H1 (cell line): ENCODE data around the gene PACSIN2. TPM values are rescaled to one million over a fixed set of nuclear protein-coding genes. Genes with fewer than 3 reads are reported as not detected.

ENCODE experiments used
- CTCF ChIA-PET: fragments of 300-600 bp; sonication (Branson Sonifier 250); formaldehyde crosslinking; loops from one replicate; lab custom pipeline; 2021; ENCODE audit not compliant: partially characterized antibody; lab: Charles Lee
- POLR2A ChIA-PET: fragments of 300-600 bp; sonication (Branson Sonifier 250); formaldehyde crosslinking; loops from one replicate; lab custom pipeline; 2021; ENCODE audit warnings: inconsistent platforms; ENCODE audit not compliant: partially characterized antibody; lab: Charles Lee
- DNase-seq, 2 experiments: peaks; one replicate each; pipeline versions ENCODE4 v3.0.0 to v3.0.0-alpha.2; 2010 to 2022; ENCODE audit warnings: low spot score in 2 of 2, low read depth in 1 of 2, mixed read lengths in 1 of 2
- FAIRE-seq: peaks from 2 replicates; lab custom pipeline; 2011; peaks lifted over from hg19 to GRCh38; lab: Jason Lieb, UNC
- H2AFZ ChIP-seq: 2 replicates; pipeline ENCODE4 v1.8.1; 2012; ENCODE audit warnings: low read length, inconsistent platforms
- H2AK5ac ChIP-seq: 2 replicates; pipeline ENCODE4 v1.6.1; 2013; ENCODE audit warnings: low read depth, low read length
- H2BK120ac ChIP-seq: replicated peaks from 2 replicates; pipeline ENCODE3; 2013; ENCODE audit warnings: low read depth, low read length, inconsistent platforms
- H2BK12ac ChIP-seq: 2 replicates; pipeline ENCODE4 v1.6.1; 2013; ENCODE audit warnings: low read depth, low read length
- H2BK15ac ChIP-seq: 2 replicates; pipeline ENCODE4 v1.6.1; 2013; ENCODE audit warnings: low read length
- H2BK20ac ChIP-seq: 2 replicates; pipeline ENCODE4 v1.6.1; 2013; ENCODE audit warnings: low read length
- H2BK5ac ChIP-seq: 2 replicates; pipeline ENCODE4 v1.6.1; 2013; ENCODE audit warnings: low read depth, low read length
- H3K14ac ChIP-seq: 2 replicates; pipeline ENCODE4 v1.6.1; 2013; ENCODE audit warnings: inconsistent platforms; ENCODE audit not compliant: insufficient read length
- H3K18ac ChIP-seq: 2 replicates; pipeline ENCODE4 v1.6.1; 2013; ENCODE audit warnings: low read length; ENCODE audit errors: extremely low read depth
- H3K23ac ChIP-seq: 2 replicates; pipeline ENCODE4 v1.6.1; 2013; ENCODE audit warnings: inconsistent platforms; ENCODE audit not compliant: insufficient read length
- H3K23me2 ChIP-seq: 2 replicates; pipeline ENCODE4 v1.6.1; 2013; ENCODE audit warnings: low read depth, low read length
- H3K27ac ChIP-seq: 2 replicates; pipeline ENCODE4 v1.6.1; 2011; ENCODE audit warnings: low read depth, low read length, inconsistent platforms
- H3K27me3 ChIP-seq, 4 experiments: replicated peaks in 1 of 4; 1 replicate in 1 of 4; 2 replicates in 3 of 4; pipeline versions ENCODE4 v1.6.1 to v1.8.1; 2011 to 2013; ENCODE audit warnings: low read length in 3 of 4, mild to moderate bottlenecking in 3 of 4, inconsistent platforms in 2 of 4, mixed read lengths in 2 of 4, moderate library complexity in 1 of 4; ENCODE audit not compliant: control insufficient read depth in 3 of 4, insufficient read depth in 3 of 4; ENCODE audit errors: extremely low read depth in 1 of 4
- H3K36me3 ChIP-seq, 4 experiments: 2 replicates each; pipeline versions ENCODE4 v1.6.1 to v1.8.1; 2011 to 2013; ENCODE audit warnings: mild to moderate bottlenecking in 4 of 4, low read length in 3 of 4, moderate library complexity in 2 of 4, control low read depth in 1 of 4, inconsistent platforms in 1 of 4; ENCODE audit not compliant: insufficient read depth in 4 of 4, control insufficient read depth in 2 of 4
- H3K4ac ChIP-seq: replicated peaks from 2 replicates; pipeline ENCODE3; 2013; ENCODE audit warnings: low read length, low read depth, mixed read lengths, inconsistent platforms; ENCODE audit not compliant: insufficient read length
- H3K4me1 ChIP-seq, 4 experiments: replicated peaks in 1 of 4; 1 replicate in 1 of 4; 2 replicates in 3 of 4; pipeline versions ENCODE4 v1.6.1 to v1.8.1; 2011 to 2013; ENCODE audit warnings: low read length in 3 of 4, inconsistent platforms in 2 of 4, mixed read lengths in 1 of 4; ENCODE audit not compliant: insufficient read depth in 4 of 4, control insufficient read depth in 3 of 4
- H3K4me2 ChIP-seq, 2 experiments: 2 replicates each; pipeline versions ENCODE4 v1.6.1 to v1.8.1; 2011 to 2013; ENCODE audit warnings: low read depth in 2 of 2, low read length in 2 of 2, control low read depth in 1 of 2, inconsistent platforms in 1 of 2, mild to moderate bottlenecking in 1 of 2; ENCODE audit not compliant: insufficient read depth in 1 of 2
- H3K4me3 ChIP-seq, 4 experiments: fragments of 200-600, 300-600 bp in 1 of 4; sonication (generic), shearing (Covaris generic), sonication (Bioruptor Twin) in 1 of 4; 2 replicates each; pipeline versions ENCODE4 v1.5.1 to v1.8.1; 2011 to 2016; ENCODE audit warnings: low read length in 4 of 4, low read depth in 3 of 4, control low read depth in 2 of 4, inconsistent platforms in 2 of 4, mild to moderate bottlenecking in 2 of 4, mixed read lengths in 1 of 4, moderate library complexity in 1 of 4; ENCODE audit not compliant: insufficient read depth in 2 of 4; ENCODE audit errors: extremely low read depth in 1 of 4
- H3K56ac ChIP-seq: replicated peaks from 2 replicates; pipeline ENCODE3; 2013; ENCODE audit warnings: low read depth, mild to moderate bottlenecking, mixed read lengths, low read length, inconsistent platforms; ENCODE audit not compliant: insufficient read length
- H3K79me1 ChIP-seq: 2 replicates; pipeline ENCODE4 v1.6.1; 2013; ENCODE audit warnings: low read depth, low read length, control low read depth
- H3K79me2 ChIP-seq, 2 experiments: 2 replicates each; pipeline versions ENCODE4 v1.6.1 to v1.8.1; 2012 to 2013; ENCODE audit warnings: low read length in 2 of 2, mild to moderate bottlenecking in 2 of 2, inconsistent platforms in 1 of 2; ENCODE audit not compliant: insufficient read depth in 2 of 2, control insufficient read depth in 1 of 2
- H3K9ac ChIP-seq, 4 experiments: replicated peaks in 1 of 4; 1 replicate in 1 of 4; 2 replicates in 3 of 4; pipeline versions ENCODE4 v1.6.1 to v1.8.1; 2011 to 2013; ENCODE audit warnings: low read depth in 3 of 4, low read length in 3 of 4, control low read depth in 2 of 4, mild to moderate bottlenecking in 2 of 4, moderate library complexity in 2 of 4, inconsistent platforms in 1 of 4; ENCODE audit errors: extremely low read depth in 1 of 4
- H3K9me3 ChIP-seq, 2 experiments: 2 replicates each; pipeline versions ENCODE4 v1.6.1 to v1.8.1; 2012 to 2013; ENCODE audit warnings: mild to moderate bottlenecking in 2 of 2, moderate library complexity in 2 of 2, control low read depth in 1 of 2, inconsistent platforms in 1 of 2, low read depth in 1 of 2, low read length in 1 of 2, mixed read lengths in 1 of 2; ENCODE audit not compliant: insufficient read depth in 2 of 2
- H4K20me1 ChIP-seq, 2 experiments: replicated peaks in 1 of 2; 2 replicates each; pipeline versions ENCODE3 to v1.8.1; 2011 to 2013; ENCODE audit warnings: inconsistent platforms in 2 of 2, low read length in 2 of 2, mild to moderate bottlenecking in 1 of 2; ENCODE audit not compliant: insufficient read depth in 2 of 2, control insufficient read depth in 1 of 2
- H4K5ac ChIP-seq: 2 replicates; pipeline ENCODE4 v1.6.1; 2013; ENCODE audit warnings: low read length, low read depth, mixed read lengths, inconsistent platforms; ENCODE audit not compliant: insufficient read length
- H4K8ac ChIP-seq: 2 replicates; pipeline ENCODE4 v1.8.0; 2013; ENCODE audit warnings: mild to moderate bottlenecking, moderate library complexity, low read length, inconsistent platforms; ENCODE audit not compliant: insufficient read depth; ENCODE audit errors: extremely low read depth
- H4K91ac ChIP-seq: replicated peaks from 2 replicates; pipeline ENCODE3; 2013; ENCODE audit warnings: low read length, mixed read lengths, inconsistent platforms; ENCODE audit not compliant: insufficient read length
- CBX8 ChIP-seq: fragments of 300-800, 300-1000 bp; sonication (generic); IDR thresholded peaks from 2 replicates; pipeline ENCODE4 v1.7.1; 2016; ENCODE audit warnings: low read depth, low read length, borderline replicate concordance
- EP300 ChIP-seq, 2 experiments: IDR thresholded peaks; 1 replicate in 1 of 2; 2 replicates in 1 of 2; pipeline ENCODE4 v1.6.1; 2011 to 2012; ENCODE audit warnings: low read depth in 2 of 2, low read length in 2 of 2, mild to moderate bottlenecking in 2 of 2, borderline replicate concordance in 1 of 2, inconsistent platforms in 1 of 2, moderate library complexity in 1 of 2
- JUN ChIP-seq: IDR thresholded peaks from 2 replicates; pipeline ENCODE4 v1.6.1; 2011; ENCODE audit warnings: low read depth, mild to moderate bottlenecking, improper control_type of control experiment, low read length
- POLR2AphosphoS5 ChIP-seq: IDR thresholded peaks from 2 replicates; pipeline ENCODE4 v1.6.1; 2011; ENCODE audit warnings: low read depth, low read length
- RNF2 ChIP-seq: fragments of 200-900, 300-1000 bp; sonication (generic); IDR thresholded peaks from 2 replicates; pipeline ENCODE4 v1.7.1; 2016; ENCODE audit warnings: borderline replicate concordance, low read depth, mild to moderate bottlenecking, antibody characterized with exemption, low read length; ENCODE audit not compliant: poor library complexity, severe bottlenecking; ENCODE audit errors: missing control alignments
- TAF7 ChIP-seq: optimal IDR thresholded peaks from 2 replicates; pipeline ENCODE3; 2011; ENCODE audit warnings: low read depth, mild to moderate bottlenecking, inconsistent platforms, low read length, moderate library complexity, borderline replicate concordance
- WGBS, 2 experiments: shearing (Covaris generic) in 1 of 2; methylation state at CpG; one replicate each; pipeline versions ENCODE4 v1.1.6 to v1.1.7; 2013 to 2015; ENCODE audit warnings: low lambda C conversion rate in 2 of 2, mixed read lengths in 2 of 2, inconsistent platforms in 1 of 2, low coverage in 1 of 2, missing lambda C conversion rate in 1 of 2; ENCODE audit not compliant: insufficient replicate concordance in 2 of 2, insufficient coverage in 1 of 2, insufficient read length in 1 of 2; ENCODE audit errors: extremely low coverage in 1 of 2, missing lambda C conversion rate in 1 of 2; 5-methylcytosine and 5-hydroxymethylcytosine counted together
- polyA plus RNA-seq, 7 experiments: library from polyadenylated mRNA; depleted of rRNA in 3 of 7; stranded (reverse) in 5 of 7; unstranded in 2 of 7; fragments of >200 nt in 5 of 7; fragments of 200-250 nt in 2 of 7; gene quantifications; 1 replicate in 5 of 7; 2 replicates in 1 of 7; 4 replicates in 1 of 7; pipeline versions ENCODE4 v1.2.1 to v1.2.3, GENCODE V29; 2011 to 2013; ENCODE audit warnings: missing spikeins in 2 of 7, mixed read lengths in 2 of 7
- total RNA-seq: library from RNA; stranded (reverse); fragmentation: NEBNext Ultra II Directional; extraction: Animal tissue kit (Norgen Biotek cat#: 25700); gene quantifications from 2 replicates; pipeline ENCODE4 v1.2.1, GENCODE V29; 2021

Gene PACSIN2
- total and polyA plus RNA-seq, 2 of the 8 experiments (the other 6 are each of a cell fraction or from before 2014, with no cell fraction given) = 44.8 to 64.2 TPM

DNA sequence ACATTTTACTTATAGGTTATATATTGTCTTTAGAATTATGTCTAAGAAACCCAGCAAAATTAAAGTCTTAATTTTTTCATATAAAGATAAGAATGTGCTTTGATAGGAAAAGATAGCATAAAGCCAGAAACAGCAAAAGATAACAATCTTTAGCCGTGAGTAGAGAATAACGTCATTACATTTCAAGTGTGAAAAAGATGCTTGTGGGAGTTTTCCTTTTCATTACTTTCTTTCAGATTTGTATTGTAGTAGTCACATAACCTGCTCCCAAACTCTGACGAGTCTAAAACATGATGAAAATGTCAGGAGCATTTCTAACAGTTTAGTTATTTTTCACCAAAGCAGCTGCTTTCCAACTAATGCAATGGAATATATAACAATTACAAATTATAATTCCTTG lies 189.2 kb downstream of the PACSIN2 start:
- FAIRE-seq = no peak
- TF ChIP-seq TAF7 (no peak), CBX8 (no peak), POLR2AphosphoS5 (no peak), RNF2 (no peak), JUN (no peak), EP300 (IDR thresholded peaks at IDR 0.05; ENCODE audit: borderline replicate concordance in 1 of 2, low read depth in 2 of 2, low read length in 2 of 2) (no peak)

More for the DNA sequence above, 189.2 kb downstream of the PACSIN2 start:
- Histone ChIP-seq H2BK5ac (no peak overlapping the region), H2BK12ac (no peak overlapping the region), H3K18ac (no peak overlapping the region), H3K4me2 (no peak overlapping the region), H2BK20ac (no peak overlapping the region), H2BK120ac (no peak overlapping the region), H3K27me3 (no peaks in the 10 kb centered on the region), H3K9ac (no peak overlapping the region), H2AK5ac (no peak overlapping the region), H3K36me3 (no peaks in the 10 kb centered on the region; a peak in 1 of 8 replicates), H3K56ac (no peak overlapping the region), H4K20me1 (no peaks in the 10 kb centered on the region), H3K23ac (no peak overlapping the region), H2AFZ (no peak overlapping the region), H3K14ac (no peak overlapping the region), H4K5ac (no peak overlapping the region), H4K8ac (no peak overlapping the region), H4K91ac (no peak overlapping the region), H3K9me3 (peaks cover 0 to 4% of the 10 kb centered on the region in 2 experiments; a peak in 2 of 4 replicates), H3K79me1 (no peaks in the 10 kb centered on the region), H3K23me2 (peaks cover 2% of the 10 kb centered on the region; the same call in 1 of the 2 replicates), H3K4ac (no peak overlapping the region), H3K4me1 (no peaks in the 10 kb centered on the region), H3K79me2 (no peaks in the 10 kb centered on the region), H2BK15ac (no peak overlapping the region), H3K27ac (no peak overlapping the region), H3K4me3 (no peak overlapping the region)
- CTCF ChIA-PET = interaction anchor here (0.5 to 1.0 kb wide), 2 partner anchors 10 to 793 kb away, joined by 3 to 4 read pairs; no protein-coding TSS in a partner anchor
- no peak for DNase-seq
- POLR2A ChIA-PET = interaction anchor here (0.6 kb wide), 1 partner anchor 105 kb away, joined by 3 read pairs; no protein-coding TSS in a partner anchor
- WGBS, 2 experiments = 85% methylated on average over 3 of the region's 3 CpGs; no CpG with 5 or more reads in 1 of the 2 experiments
